HG02610 (cell line): Measurements from ENCODE around the gene KLHL18.
A peak's percentile ranks its signal among the peaks of the same experiment; 100 is the strongest.
"Not testable (repeated sequence)": the region's sequence is repeated elsewhere in the genome, so short reads cannot be mapped to it uniquely, and the experiment has no call there.

Source experiments
- ATAC-seq: cut with Tn5 transposase; IDR thresholded peaks from one replicate; pipeline ENCODE4 v1.9.1; 2021; ENCODE audit warnings: mild to moderate bottlenecking, moderate library complexity; ENCODE audit not compliant: unreplicated experiment

The KLHL18 gene

DNA sequence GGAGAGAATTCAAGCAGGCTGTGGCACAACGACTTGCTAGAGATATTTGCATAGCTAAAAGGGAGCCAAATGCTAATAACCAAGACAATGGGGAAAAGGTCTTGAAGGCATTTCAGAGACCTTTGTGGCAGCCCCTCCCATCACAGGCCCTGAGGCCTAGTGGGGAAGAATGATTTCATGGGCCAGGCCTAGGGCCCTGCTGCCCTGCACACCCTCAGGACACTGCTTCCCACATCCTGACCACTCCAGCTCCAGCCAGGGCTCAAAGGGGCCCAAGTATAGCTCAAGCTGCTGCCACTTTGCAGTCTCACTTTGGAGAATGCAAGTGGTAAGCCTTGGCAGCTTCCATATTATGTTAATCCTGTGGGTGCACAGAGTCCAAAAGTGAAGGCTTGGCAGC, 76.6 kb downstream of the KLHL18 start:
- ATAC-seq, result no peak

DNA sequence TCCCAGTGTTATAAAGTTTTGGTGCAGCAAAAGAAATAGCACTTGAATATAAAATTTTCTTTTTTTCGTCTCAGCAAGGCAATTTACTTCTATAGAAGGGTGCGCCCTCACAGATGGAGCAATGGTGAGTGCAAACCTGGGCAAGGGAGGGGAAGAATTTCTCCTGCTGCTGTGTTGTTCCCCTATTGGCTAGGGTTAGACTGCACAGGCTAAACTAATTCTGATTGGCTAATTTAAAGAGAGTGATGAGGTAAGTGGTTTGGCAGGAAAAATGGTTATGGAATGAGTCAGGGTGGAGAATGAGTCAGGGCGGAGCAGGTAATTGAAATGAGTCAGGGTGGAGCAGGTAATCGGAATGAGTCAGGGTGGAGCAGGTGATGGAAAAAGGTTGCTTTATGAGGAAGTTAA, 77.4 kb downstream of the KLHL18 start:
- not testable (repeated sequence) for ATAC-seq

DNA sequence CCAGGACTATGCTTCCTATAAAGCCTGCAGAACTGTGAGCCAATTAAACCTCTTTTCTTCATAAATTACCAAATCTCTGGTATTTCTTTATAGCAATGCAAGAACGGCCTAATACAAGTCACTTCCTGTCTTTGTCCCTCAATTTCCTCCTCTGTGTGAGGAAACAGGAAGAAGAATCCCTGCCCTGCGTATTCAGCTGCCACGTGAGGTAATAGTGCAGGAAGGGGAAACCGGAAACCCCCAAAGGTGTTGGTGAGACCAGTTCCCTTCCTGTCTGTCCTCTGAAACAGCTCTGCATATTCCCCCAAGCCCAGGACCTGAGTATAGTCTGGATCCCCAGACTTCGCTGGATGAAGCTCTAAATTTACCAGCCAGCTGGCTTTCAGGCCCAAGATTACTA, 80.0 kb downstream of the KLHL18 start:
- ATAC-seq, result no peak

DNA sequence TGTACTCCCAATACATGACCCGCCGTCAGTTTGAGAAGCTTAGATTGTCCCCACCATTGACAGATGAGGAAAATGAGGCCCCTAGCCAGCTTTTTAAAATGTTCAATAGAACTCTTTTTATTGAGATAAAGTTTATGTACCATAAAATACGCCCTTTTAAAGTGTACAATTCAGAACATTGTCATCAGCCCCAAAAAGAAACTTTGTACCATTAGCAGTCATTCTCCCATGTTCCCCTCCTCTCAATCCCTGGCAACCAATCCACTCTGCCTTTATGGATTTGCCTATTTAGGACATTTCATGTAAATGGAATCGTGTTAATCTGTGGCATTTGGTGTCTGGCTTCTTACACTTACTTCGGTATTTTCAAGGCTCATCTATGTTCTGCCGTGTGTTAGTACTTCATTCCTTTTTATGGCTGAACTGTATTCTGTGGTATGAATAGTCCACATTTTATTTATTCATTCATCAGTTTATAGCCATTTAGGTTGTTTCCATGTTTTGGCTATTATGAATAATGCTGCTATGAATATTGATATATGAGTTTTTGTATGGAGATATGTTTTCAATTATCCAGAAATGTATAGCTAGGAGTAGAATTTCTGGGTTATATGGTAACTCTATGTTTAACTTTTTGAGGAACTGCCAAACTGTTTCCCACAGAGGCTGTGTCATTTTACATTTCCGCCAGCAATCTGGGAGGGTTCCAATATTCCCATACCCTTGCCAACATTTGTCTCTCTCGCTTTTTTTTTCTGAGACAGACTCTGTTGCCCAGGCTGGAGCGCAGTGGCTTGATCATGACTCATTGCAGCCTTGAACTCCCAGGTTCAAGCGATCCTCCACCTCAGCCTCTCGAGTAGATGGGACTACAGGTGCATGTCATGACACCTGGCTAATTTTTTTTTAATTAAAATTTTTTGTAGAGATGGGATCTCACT, 82.7 kb downstream of the KLHL18 start:
- ATAC-seq, result no peak

DNA sequence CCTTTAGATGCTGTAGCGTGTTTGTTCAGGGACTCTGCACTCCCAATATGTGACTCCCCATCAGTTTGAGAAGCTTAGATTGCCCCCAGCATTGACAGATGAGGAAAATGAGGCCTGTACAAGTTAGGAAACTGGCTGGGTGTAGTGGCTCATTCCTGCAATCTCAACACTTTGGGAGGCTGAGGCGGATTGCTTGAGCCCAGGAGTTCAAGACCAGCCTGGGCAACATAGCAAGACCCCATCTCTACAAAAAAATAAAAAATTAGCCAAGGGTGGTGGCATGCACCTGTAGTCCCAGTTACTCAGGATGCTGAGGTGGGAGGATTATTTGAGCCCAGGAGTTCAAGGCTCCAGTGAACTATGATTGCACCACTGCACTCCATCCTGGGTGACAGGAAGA, 84.1 kb downstream of the KLHL18 start:
- ATAC-seq, result no peak

DNA sequence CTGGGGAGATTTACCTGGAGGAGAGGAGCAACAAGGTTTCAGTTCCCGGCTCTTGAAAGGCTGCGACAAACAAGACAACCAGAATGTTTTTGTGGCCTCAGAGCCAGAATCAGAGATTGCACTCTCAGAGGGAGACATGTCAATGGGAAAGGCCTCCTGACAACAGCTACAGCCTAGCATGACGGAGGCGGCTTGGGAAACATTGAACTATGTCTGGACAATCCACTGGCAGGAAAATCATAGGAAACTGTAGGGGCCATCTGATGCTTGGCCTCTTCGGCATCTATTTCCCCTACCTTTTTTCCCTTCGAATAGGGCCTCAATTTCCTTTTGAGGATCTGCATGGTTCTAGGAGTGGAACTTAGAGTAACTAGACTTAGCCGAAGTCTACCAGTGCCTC, 84.9 kb downstream of the KLHL18 start:
- ATAC-seq, result no peak

DNA sequence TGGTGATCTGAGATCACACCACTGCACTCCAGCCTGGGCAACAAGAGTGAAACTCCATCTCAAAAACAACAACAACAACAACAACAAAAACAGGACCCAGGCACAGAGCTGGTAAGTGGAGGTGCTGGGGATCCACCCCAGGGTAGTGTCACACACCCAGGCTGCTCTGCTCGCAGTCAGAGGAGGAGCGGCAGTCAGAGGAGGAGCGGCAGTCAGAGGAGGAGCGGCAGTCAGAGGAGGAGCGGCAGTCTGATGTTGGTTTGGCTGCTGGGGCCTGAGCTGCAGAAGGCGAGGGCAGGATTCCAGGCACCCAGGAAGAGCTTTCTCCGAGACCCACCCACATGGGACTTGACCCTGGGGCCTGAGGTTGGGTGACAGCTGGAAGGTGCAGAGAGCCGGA, 87.3 kb downstream of the KLHL18 start:
- not testable (repeated sequence) for ATAC-seq

DNA sequence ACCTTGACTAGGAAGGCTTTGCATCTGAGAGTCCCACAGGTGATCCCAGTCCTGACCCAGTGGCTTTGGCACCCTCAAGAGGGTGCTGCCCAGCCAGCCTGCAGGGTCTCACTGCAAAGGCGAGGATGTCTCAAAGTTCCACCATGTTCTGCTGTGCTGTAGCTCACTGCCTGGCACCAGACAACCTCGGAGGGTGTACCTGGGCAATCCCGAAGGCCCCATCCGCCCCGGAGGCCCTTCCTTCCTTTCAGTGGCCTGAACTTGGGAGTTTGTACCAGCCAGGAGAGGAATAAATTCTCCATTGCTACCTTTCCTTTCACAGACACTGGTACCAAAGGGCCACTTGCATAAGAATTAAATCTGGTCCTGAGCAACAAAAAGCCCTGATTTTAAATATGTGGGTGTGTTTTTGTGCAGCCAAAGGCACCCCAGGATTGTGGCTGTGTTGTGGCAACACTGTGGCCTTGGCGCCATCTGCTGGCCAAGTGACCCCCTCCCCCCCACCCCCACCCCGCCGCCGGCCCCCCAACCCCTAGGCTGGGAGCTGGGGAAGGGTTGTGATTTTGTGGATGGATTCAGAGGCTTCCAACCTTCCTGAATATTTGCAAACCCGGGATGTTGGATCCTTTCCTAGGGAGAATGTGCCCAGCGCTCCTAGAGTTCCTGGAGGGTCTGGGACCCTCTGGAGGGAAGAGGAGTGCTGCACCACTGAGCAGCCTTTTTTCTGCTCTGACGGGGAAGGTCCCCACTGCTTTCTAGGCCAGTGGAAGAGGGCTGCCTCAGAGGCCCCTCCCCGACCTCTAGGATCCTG, 88.3 kb downstream of the KLHL18 start:
- ATAC-seq, result no peak

DNA sequence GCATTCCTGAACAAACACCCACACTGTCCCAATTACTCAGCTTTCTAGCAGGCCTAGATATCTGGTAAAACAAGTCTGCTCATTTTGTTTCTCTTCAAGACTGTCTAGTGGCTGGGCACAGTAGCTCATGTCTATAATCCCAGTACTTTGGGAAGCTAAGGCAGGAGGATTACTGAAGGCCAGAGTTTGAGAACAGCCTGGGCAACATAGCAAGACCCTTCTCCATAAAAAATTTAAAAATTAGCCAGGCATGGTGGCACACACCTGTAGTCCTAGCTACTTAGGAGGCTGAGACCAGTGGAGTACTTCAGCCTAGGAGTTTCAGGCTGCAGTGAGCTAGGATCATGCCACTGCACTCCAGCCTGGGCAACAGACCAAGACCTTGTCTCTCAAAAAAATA, 91.8 kb downstream of the KLHL18 start:
- ATAC-seq, result no peak

DNA sequence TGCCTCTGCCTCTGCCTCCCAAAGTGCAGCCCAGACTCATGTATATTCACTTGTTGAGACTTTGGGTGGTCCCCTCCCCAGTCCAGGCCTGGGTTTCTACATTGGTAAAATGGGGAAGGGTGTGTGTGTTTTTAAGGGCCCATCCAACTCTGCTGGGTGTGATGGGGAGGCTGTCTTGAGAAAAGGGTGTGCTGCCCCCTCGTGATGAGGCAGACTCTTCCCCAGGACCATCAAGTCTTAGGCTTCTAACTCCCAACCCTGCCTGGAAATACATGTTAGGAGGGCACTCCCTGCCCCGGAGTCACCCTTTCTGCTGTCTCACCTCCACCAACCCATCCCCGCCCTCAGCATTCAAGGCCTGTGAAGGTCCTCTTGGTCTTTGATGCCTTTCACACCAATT, 93.6 kb downstream of the KLHL18 start:
- no peak for ATAC-seq

DNA sequence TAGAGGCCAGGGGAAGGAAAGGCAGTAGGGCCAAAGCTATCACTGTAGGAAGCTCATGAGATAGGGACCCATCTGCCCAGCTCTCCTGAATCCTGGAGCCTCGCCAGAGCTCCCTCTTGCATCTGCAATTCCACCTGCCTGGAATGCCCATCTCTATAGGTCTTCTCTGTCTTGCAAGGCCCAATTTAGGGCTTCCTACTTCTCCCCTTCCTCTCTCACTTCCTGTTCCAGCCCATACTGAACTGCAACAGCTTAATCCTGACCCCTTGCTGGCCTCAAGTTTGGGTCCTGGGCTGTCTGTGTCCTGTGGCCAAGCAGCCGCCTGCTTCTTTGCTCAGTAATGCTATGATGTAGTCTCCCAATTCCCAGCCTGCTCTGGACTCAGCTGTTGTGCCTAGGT, 94.4 kb downstream of the KLHL18 start:
- ATAC-seq, result no peak

DNA sequence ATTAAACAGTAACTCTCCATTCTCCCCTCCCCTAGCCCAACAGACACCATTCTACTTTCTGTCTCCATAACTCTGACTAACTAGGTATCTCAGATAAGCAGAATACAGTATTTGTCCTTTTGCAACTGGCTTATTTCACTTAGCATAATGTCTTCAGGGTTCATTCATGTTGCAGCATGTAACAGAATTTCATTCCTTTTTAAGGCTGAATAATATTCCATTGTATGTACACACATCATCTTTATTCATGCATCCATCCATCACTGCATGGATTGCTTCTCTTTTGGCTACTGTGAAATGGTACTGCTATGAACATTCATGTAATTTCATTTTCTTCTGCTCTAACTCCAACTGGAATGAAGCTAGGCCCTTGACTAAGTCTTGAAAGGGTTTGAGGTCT, 96.1 kb downstream of the KLHL18 start:
- no peak for ATAC-seq

DNA sequence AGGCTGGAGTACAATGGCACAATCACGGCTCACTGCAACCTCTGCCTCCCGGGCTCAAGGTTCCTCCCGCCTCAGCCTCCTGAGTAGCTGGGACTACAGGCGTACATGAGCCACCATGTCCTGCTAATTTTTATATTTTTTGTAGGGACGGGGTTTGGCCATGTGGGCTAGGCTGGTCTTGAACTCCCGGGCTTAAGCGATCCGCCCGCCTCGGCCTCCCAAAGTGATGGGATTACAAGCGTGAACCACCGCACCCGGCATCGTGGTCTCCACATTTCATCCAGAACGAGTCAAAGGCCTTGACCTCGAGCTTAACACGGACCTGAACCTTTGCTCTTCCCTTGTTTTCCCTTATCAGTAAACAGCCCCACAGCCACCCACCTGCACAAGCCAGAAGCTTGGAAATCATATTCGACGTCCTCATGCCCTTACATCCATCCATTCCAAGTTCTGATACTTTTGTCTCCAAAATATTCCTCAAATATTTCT, 96.7 kb downstream of the KLHL18 start:
- no peak for ATAC-seq

DNA sequence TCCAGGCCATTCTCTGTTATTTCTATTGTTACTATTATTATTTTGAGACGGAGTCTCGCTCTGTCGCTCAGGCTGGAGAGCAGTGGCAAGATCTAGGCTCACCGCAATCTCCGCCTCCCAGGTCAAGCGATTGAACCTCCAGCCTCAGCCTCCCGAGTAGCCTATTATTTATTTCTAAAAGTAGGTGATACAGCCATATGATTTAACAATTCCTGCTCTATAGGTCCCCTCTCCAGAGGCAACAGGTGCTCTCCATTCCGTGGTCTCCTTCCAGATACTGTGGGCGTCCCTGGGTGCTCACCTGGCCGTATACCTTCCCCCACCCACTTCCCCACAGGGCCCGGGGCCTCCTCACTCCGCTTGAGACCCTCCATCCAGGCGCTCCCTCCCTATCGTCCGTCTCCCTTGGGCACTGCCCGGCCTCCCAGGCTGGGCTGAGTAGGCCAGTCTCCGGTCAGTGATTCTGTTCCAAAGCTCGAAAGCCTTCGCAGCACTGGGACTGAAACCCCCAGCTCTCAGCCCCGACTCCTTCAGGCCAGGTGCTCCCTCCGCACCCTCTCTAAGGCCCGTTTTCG, 97.4 kb downstream of the KLHL18 start:
- no peak for ATAC-seq

DNA sequence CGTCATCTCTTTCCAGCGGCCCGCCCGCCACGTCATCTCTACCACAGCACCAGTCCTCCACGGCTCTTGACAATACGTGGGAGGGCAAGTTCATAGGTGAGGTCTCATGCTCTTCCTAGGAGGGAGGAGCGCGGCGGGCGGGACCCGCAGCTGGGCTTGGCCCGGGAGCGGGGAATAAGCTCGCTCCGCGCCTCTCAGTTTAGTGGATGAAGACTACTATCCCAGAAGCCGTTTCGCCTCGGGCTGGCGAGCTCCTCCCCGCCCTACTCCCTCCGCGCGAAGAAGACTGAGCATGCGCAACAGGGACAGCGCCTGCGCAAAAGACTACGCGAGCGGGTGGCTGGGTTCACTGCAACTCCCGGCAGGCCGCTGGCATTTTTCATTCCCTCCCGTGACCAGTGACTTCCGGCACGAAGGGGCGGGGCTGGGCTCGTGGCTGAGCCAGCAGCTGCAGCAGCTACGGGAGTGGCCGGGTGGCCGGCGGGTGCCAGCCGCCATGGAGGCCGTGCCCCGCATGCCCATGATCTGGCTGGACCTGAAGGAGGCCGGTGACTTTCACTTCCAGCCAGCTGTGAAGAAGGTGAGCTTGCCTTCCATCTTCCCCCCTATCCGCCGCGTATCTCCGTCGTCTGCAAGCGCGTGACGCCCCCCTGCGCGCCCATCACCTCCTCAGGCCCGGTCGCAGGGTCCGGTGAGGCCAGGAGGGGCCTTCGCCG, 98.0 kb downstream of the KLHL18 start, which contains the start of gene PTPN23:
PTPN23 (plus strand) TSS at position 421 of the 716 bp plus-strand sequence; CDS start at position 497, 76 bp downstream.
- peak; percentile 77 for ATAC-seq

DNA sequence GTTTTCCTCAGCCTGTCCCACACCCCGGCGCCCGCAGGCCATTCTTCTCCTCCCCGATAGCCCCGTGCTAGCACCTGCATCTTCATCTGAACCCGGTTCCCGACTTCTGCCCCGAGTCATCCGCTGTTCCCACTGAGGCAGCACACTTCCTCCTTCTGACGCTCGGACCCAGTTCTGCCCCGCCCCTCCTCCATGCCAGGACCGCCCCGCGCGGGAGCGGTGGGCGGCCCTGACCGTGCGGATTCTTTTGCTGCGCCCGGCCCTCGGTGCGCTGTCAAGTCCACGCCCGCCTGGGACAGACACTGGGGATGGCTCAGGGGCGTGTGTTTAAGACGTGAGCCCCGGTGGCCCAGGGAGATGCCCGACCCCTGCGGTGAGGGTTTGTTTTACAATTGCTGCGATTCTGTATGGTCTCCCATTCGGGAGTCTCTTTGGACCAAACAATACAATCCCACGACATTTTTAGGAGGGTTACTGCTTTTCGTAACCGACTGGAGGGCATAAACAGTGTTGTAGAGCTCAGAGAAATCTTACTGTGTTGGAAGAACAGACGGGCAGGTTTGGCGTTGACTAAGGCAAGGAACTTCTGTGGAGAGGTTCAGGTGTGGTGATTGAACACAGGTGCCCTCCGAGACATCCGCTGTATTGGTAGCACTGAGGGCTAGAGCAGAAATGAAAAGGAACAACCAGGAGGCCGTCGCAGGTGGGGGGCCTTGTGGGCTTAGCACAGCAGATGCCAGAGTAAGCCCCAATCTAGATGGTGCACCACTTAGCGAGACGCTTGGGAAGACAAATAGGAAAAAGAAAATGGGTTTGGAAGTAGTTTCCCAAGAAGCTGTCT, 98.8 kb downstream of the KLHL18 start:
- ATAC-seq, result peak; percentile 58

DNA sequence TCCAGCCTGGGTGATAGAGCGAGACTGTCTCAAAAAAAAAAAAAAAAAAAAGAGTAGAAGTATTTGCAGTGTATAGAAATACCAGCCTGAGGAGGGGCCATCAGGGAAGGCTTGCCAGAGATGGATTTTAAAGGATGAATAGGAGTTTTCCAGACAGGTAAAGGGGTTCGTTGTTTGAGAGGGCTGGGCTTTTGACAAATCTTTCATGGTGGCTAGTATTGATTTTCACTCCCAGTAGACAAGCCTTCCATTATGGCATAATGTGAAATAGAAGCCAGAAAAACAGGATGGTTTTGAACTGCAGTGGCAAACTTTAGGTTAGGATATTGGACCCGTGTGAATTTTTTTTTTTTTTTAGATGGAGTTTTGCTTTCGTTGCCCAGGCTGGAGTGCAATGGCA, 101.7 kb downstream of the KLHL18 start:
- ATAC-seq, result no peak

DNA sequence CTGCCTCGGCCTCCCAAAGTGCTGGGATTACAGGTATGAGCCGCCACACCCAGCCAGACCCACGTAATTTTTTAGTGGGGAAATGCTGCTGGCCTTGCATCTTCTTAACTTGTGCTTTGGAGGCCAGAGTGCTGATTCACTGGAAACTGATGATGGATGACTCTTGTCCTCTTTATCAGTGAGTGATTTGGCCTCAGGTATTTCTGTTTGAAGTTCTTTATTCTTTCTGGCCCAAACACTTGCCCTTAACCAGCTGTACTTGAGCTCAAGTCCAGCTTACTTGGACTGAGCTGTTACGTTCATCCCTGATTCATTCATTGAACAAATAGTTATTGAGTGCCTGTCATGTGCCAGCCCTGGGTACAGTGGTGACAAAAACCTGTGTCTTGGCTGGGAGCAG, 102.3 kb downstream of the KLHL18 start:
- no peak for ATAC-seq

DNA sequence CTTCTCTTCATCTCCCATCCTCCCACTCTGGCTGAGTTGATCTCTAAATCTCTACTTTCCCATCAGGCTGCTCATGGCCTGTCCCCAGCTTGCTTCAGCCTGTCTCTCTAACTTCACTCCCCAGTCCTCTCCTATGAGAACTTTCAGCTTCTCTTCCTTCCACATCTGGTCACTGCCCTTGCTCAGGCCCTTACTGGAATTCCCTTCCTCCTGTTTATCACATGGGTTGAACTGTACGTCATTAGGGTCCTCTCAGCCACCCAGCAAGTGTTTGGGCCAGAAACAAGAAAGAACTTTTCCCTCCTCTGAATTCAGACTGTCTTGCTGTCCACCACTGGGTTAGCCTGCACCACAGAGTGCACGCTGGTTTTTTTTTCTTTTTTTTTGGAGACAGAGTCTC, 103.1 kb downstream of the KLHL18 start:
- ATAC-seq, result no peak

DNA sequence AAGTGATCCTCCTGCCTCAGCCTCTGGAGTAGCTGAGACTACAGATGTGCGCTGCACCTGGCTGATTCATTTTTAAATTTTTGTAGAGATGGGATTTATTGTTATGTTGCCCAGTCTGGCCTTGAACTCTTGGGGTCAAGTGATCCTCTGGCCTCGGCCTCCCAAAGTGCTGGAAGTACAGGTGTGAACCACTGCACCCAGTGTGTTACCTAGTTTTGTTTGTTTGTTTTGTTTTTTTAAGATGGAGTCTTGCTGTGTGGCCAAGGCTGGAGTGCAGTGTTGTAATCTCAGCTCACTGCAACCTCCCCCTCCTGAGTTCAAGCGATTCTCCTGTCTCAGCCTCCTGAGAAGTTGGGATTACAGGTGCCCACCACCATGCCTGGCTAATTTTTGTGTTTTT, 110.2 kb downstream of the KLHL18 start:
- no peak for ATAC-seq
